ENCODE data around the gene SLAMF9.

SLAMF9 gene

DNA sequence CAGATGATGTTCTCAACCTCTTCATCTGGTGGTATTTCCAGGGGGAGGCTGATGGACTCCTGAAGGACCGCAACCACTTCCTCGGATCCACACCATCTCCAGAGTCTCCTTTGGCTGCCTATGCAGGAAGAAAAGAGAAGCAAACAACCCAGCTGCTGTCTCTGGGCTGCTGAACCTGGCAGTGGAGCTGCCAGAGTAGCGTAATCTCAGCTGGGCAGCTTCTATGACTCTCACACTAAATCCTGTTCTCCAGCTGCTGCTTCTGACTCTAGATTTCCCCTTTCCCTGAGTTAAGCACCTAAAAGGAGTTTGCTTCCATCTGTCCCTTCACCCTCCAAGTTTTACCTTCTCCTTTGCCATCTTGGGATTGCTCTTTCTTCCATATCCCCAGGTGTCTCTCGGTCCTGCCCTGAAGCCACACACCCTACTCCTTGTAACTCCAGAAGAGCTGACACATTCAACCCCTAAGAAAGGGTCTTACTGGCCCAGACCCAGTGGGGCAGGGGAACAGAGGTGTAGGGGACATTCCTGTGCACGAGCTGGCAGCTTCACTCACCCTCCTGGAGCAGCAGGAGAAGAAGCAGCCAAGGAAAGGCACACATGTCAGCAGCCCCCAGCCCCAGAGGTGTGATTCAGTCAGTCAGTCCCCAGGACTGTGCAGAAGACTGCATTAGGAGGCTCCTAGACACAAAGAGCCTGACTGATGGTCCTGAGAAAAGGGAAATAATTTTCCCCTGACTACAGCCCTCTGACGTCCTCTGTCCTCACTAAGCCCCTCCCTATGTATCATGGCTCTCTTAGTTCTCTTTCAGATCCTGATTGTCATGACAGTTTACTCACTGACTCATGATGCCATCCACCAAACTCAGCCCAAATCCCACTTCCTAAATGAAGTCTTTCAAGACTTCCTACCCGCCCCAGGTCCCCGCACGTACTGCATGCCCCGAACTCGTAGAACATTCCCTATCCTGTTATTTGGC is at the start of gene SLAMF9:
SLAMF9 (minus strand) TSS at position 702 of the 980 bp plus-strand sequence; CDS start at position 602, 100 bp downstream.
- DNase-seq, result no peak

DNA sequence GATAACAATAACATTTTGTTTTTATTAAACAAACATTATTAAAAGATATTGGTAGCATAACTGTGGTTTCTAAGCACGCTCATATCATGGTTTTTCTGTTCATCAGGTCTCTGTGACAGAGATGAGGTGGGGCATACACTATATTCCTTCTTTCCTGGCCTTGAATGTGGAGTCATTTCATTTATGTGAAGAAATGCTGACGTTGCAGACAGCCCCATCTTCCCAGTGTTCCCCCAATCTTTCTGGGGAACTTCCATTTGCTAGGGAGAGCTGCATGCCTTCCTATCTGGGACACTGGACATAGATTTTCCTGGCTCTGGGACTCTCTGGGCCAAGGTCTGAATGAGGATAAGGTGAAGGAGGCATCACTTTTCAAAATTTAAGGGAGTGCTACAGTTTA is 47.4 kb upstream of the SLAMF9 start:
- no peak for DNase-seq

DNA sequence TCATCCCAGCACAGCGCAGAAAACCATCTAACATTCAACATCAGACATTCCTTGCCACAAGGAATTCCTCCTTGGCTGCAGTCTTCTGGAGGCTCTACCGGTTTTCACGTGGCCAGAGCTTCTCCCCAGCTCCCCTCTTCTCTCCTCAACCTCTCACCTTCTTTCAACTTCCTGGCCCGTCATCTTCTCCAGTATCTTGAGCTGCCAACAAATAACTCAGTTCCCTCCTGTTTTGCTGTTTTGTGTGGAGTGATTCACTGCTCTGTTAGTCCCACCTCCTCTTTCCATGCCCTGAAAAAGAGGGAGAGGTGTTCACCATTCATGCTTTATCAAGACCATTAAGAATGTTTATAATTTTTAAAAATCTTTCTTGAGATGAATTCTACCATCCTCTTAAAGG is 45.2 kb upstream of the SLAMF9 start:
- DNase-seq, result no peak

DNA sequence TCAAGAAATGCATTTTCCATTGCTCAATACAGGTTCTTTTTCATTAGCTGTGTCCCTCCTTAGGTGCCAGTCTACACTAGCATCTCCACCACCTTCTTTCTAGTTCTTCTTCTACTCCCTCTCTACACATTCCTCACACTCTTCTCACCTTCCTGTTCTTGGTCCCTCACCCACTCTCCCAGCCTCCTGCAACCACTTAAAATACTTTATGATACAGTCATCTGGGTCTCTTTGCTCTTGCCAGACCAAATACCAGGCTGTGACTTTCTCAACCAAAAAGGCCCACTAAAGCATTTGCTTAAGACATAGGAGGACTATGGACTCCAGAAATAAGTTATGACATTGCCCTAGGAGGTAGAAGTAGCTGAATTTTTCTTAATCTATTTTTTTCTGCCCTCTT is 42.6 kb upstream of the SLAMF9 start:
- DNase-seq, result no peak

DNA sequence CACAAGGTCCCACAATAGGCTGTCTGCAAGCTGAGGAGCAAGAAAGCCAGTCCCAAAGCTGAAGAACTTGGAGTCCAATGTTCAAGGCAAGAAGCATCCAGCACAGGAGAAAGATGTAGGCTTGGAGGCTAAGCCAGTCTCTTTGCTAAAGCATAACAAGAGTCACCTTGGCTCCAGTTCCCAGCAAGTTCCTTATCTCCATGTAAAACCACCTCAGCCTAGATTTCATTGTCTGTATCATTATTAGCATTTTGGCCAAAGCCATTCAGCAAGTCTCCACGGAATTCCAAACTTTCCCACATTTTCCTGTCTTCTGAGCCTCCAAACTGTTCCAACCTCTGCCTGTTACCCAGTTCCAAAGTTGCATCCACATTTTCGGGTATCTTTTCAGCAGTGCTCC is 40.9 kb upstream of the SLAMF9 start:
- DNase-seq, result no peak

DNA sequence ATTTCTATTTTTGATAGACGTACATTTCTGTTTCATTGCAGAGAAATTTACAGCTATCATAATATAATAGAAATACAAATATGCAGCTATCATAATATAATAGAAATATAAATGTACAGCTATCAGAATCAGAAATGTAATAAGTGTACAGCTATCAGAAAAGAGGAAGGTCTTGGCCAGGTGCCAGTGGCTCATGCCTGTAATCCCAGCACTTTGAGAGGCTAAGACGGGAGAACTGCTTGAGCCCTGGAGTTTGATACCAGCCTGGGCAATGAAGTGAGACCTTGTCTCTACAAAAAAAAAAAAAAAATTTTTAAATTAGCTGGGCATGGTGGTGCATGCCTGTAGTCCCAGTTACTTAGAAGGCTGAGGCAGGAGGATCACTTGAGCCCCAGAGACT is 39.9 kb upstream of the SLAMF9 start:
- no peak for DNase-seq

DNA sequence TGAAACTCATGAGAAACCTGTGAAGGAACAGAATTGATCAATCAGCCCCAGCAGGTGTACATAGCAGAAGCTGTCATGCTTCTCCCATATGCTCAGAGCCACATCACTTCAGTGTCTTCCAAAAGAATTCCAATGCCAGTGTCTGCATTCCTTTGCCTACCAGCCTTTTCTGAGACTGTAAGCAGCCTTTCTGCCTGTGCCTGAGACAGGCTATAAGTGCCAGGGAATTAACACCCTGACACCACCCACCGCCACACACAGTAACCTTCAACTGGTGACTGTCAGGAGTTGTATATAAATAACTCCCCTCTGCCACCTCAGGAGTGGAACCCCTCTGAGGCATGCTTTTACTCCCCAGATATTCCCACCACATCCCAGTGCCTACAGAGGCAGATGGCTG is 38.1 kb upstream of the SLAMF9 start:
- DNase-seq, result no peak

DNA sequence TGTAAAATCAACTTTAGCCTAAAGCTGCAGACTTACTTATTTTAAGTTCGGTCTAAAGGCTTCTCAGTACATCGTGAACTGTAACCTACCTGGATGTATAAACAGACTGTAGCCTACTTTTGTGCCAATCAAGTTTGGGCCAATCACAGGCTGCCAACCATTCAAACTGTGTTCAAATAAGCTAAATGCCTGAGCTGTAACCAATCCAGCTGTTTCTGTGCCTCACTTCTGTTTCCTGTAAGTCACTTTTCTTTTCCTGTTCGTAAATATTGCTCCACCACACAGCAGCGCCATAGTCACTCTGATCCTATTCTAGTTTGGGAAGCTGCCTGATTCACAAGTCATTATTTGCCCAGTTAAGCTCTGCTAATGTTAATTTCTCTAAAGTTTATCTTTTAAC is 37.5 kb upstream of the SLAMF9 start:
- DNase-seq, result no peak

DNA sequence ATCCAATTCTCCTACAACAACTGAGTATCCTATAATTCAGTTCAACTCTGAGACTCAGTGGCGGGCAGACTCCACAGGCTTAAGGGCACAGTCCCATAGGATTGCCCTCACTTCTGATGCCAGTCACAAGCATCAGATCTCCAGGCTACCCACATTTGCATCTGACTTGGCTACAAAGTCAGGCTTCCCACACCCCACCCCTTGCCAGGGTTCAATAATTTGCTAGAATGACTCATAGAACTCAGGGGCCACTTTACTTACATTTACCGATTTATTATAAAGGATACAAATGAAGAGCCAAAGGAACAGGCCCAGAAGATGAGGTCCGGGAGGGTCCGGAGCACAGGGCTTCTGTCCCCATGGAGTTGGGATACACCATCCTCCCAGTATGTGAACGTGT is 36.0 kb upstream of the SLAMF9 start:
- no peak for DNase-seq

DNA sequence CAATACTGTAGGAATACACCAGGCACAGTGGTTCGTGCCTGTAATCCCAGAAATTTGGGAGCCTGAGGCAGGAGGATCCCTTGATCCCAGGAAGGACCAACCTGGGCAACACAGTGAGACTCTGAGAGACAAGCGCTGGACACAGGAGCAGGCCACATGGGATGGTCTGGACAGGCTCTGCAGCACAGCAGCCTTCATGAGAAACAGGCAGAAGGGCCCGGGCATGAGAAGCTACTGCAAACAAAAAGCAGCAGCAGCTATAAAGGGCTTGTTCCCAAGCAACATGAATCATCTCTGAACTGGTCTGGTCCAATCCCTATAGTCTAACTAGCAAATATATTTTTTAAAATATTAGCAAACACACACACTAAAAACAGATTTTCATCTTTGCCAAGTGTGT is 35.5 kb upstream of the SLAMF9 start:
- no peak for DNase-seq

DNA sequence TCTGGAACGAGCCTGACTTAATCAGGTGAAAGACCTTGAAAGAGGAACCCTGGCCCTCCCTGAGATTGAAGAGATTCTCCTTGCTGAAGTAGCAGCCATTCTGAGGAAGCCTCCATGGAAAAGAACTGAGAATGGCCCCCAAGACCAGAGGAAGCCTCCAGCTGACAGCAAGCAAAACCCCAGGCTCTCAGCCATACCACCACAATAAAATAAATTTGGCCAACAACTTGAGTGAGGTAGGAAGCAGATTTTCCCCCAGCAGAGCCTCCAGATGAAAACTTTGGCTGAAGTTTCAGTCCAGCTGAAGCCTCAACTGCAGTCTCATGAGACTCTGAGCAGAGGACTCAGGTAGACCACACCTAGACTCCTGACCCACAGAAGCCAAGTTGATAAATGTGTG is 34.0 kb upstream of the SLAMF9 start:
- DNase-seq, result no peak

DNA sequence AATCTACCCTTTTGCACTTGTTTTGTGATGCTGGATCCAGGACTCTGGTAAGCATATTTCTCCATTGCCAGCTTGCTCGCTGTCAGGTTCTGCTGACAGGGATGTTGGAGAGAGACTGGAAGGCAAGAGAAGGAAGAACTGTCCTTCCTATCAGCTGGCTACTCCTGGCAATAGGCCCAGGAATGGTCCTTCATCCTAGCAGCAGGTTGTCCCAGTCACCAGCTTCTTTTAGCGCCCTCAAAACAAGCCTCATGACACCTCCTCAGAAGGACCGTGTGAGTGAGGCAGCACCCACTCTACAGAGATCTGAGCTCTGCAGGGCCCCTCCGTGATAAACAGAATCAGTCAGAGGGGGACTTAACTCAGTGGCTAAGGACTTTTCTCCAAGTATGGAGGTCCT is 33.1 kb upstream of the SLAMF9 start:
- no peak for DNase-seq

DNA sequence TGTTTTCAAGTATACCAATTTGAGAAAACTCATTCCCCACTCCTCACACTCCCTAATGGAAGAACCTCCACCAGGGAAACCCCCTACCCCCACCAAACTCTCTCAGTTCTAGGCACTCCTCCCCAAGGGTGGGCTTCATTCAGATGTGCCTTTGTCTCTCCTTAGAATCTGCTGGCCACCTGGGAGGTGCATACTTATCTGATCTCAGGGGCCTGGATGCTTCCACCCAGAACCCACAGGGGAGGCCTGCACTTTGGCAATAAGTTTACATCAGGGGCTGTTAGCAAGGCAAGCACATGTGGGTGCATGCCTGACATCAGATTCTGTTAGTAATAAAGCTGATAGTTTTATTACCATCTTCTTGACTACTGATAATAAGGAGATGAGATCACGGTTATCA is 32.5 kb upstream of the SLAMF9 start:
- DNase-seq, result no peak

DNA sequence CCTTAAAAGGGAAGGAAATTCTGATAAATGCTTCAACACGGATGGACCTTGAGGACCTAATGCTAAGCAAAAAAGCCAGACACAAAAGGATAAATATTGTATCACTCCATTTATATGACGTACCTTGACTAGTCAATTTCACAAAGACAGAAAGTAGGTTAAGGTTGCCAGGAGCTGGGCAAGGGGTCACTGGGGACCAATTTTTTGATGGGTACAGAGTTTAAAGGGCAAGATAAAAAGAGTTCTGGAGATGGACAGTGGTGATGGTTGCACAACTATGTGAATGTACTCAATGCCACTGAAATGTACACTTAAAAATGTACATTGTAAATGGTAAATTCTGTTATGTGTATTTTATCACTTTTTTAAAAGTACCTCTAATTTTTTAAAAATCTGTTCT is 32.1 kb upstream of the SLAMF9 start:
- DNase-seq, result no peak

DNA sequence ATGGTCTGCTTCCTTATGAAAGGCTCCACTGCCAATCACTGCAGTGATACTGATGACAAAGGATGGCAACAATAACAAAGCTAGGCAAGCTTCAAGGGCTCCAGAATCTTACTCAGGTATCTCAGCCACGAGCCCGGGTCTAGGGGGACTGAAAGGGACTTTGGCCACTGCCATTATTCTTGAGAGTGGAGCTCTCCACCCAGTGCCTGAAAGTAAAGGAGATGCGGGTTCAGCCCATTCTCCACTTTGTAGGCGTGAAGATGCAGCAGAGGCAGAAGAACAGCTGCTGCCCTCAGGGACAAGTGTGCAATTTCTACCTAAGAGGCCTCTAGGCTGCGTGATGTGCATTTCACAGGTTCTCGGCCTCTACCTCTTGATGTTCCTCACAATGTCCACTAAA is 31.4 kb upstream of the SLAMF9 start:
- no peak for DNase-seq

DNA sequence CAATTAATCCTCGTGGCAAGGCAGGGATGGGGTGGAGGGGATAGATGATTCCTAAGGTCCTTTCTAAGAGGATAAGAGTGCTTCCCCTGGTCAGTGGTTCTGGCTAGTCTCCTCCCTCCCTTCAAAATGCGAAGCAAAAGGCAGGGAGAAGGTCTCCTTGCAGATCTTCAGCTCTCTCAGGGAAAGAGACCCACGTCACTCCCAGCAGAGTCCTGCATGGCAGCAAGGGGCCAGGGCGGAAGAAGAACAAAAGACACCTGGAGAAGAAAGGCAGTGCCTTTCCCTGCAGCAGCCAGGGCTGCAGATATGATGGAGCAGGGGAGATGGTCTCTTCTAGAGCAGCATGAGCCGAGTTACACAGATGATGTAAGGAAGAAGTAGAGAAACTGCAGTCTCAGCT is 29.6 kb upstream of the SLAMF9 start:
- no peak for DNase-seq

DNA sequence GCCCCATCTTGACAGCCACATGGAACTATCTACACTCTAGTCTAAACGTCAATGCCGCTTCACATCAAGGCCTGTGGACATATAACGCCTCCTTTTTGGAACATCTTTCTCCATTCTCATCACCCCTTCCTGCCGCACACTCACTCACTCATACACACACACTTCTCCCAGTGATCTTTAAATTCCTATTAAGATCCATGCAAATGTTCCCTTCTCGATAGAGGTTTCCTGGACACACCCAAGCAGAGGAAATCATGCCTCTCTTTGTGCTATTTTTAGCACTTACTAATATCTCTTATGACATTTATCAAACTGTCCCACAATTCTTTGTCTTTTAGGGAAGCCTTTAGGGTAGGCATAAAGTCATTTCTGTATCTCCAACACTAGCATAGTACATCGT is 28.2 kb upstream of the SLAMF9 start:
- DNase-seq, result no peak

DNA sequence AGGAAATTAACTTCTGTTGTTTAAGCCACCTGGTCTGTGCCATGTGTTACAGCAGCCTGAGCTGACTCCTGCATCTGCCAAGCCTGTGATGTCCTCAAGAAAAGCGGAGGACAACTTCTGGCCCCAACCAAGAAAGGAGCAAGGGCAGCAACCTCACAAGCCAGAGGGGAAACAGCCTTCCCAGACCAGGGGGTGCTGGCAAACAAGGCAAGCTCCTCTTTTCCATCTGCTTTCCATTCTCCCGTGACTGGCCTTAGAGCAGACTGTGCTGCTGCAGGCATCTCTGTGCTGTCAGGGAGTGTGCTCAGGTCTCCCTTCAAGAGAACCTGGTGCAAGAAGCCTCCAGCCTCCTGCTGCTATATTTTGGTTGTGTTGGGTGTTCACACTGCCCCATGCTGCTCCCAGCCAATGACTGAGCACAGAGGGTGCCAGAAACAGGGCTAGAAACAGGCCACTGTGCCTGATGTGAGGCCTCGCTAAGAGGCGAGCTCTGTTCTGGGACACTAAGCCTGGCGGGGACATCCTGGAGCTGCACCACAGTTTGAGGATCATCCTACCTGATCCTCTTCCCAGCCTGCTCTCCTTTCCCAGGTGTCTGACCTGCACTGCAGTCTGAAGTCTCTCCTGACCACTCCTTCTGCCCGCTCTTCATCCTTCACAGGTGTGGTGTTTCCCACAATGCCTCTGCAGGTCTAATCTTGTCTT is 27.5 kb upstream of the SLAMF9 start:
- DNase-seq, result no peak

DNA sequence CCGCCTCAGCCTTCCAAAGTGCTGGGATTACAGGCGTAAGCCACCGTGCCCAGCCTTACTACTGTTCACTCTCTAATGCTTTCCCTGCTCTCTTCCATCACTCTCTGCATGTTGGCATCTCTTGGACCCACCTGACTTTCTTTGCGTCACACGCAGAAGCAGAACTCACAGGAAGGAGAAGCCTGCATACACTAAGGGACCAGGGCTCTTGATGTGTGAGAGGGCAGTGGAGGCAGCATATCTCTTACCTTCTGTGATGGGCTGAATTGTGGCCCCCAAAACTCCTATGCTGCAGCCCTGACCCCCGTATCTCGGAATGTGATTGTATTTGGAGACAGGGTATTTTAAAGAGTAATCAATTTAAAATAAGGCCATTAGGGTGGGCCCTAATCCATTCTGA is 26.7 kb upstream of the SLAMF9 start:
- no peak for DNase-seq

DNA sequence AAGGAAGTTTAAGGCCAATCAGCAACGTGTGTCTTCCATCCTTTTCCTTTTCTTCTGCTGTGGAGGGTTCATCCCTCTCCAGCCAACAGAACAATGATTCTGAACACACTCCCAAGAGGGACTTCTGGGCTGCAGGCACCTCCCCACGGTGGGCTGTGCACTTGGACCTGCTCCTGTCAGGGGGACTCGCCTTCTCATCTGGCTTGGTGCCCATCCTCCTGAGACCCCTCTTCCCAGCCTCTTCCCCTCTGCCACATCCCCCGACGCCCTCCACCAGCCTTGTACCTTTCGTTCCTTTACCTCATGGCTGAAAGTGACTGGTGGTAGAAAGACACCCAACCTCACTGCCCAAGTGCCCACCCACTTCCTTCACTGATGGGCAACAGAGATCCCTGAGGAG is 26.0 kb upstream of the SLAMF9 start:
- no peak for DNase-seq

DNA sequence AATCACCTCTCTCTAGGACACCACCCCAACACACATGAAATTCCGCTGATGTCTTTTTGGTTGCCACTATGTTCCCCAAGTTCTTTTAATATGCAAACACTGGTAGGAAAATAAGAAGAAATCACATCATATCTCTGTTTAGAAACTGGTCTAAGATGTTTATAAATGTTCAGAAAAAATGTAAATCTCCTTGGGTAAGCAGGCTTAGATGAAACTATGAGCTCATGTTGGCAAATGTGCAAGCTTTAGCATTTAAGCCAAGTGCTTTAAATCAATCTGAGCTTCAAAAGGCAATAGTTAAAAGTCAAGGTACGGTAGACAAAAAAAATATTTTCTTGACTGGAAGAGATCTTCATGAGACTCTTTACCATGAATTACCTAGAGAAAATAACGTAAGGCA is 25.2 kb upstream of the SLAMF9 start:
- DNase-seq, result no peak

DNA sequence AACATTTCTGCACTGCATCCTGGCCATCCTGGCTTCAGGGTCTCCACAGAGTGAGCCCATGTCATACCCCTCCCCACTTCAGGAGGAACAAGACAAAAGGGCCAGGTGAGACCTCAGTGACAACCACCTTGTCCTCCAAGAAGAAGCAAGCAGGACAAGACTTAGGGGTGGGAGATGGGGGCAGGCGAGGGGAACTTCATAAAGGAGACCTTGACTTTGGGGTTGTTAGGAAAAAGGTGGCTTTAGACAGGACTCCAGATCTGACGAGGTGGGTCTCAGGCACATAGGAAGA is 24.0 kb upstream of the SLAMF9 start:
- no peak for DNase-seq

DNA sequence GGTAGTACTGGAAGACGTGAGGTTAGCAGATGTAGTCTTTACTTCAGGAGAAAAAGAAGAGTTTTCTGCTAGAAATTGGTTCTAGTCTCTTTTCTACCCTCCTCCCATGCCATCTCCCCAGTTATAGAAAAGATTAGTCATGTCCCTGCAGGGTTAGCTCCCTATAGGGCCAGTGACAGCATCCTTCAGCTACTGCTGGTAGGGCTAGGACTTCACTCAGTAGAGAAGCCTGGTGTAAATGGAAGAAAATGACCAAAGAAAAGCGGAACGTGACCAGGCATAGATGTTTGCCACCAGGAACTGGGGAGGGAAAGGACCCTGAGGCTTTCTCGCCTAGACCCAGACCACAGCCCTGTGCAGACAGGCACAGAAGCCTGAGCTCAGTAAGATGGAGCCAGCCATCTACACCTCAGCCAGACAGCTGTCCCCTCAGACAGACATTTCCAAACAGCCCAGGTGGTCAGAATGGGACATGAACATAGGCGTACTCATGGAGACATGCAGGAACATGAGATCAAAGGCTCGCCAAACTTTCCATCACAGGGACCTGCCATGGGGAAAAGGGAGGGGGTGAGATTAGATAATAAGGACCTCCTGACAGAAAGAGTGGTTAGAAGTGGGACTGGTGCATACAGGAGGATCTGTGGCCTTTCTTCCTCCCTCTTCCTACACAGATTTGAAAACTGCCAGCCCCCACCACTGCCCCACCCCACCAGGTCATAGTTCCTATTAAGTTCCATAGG is 23.5 kb upstream of the SLAMF9 start:
- DNase-seq, result no peak

Data from NCI-H2171 (cell line).